AG04449 (cell line): ENCODE results near the gene PRMT3.

Experiments
- CTCF ChIA-PET: fragments of 350-600 bp; formaldehyde crosslinking; extraction: SDS; loops from one replicate; lab custom pipeline; 2021; ENCODE audit warnings: antibody characterized with exemption; lab: Yijun Ruan, JAX
- POLR2A ChIA-PET: fragments of 400-600, 350-600 bp; formaldehyde crosslinking; extraction: SDS; loops from one replicate; lab custom pipeline; 2020; ENCODE audit warnings: antibody characterized with exemption, inconsistent platforms; lab: Yijun Ruan, JAX
- DNase-seq: peaks from one replicate; pipeline ENCODE4 v3.0.0-alpha.2; 2010; ENCODE audit warnings: low read depth, low spot score
- H3K4me3 ChIP-seq: 2 replicates; pipeline ENCODE4 v1.5.1; 2011; ENCODE audit warnings: low read depth, mild to moderate bottlenecking, control low read depth, low read length
- TF ChIP-seq, protein P1 (sequence below): IDR thresholded peaks from one replicate; pipeline ENCODE4 v1.5.1; 2011; ENCODE audit warnings: mild to moderate bottlenecking, moderate library complexity, low read length, control low read depth, inconsistent platforms; ENCODE audit not compliant: insufficient read depth; ENCODE audit errors: missing control alignments

PRMT3 gene

DNA sequence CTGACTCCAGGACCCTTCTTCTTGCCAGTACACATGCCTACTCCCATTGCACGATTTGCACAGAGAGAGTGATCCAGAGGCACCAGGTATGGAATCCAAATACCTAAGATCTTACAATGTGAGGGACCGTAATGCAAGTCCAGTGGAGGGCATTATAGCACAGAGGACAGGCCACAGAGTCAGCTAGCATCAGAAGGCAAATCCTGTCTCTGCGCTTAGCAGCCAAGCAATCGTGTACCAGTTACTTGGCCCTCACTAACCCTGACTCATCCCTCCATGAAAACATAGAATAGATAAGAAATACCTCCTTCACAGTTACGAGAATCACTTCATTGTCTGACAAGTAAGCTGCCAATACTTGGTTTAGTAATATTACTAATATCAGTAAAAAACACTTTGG lies 142.2 kb downstream of the PRMT3 start:
- ChIA-PET CTCF (no interaction called here), POLR2A (no interaction called here)
- H3K4me3 ChIP-seq, result no peak overlapping the region
- DNase-seq, result no peak
- TF ChIP-seq, protein P1, sequence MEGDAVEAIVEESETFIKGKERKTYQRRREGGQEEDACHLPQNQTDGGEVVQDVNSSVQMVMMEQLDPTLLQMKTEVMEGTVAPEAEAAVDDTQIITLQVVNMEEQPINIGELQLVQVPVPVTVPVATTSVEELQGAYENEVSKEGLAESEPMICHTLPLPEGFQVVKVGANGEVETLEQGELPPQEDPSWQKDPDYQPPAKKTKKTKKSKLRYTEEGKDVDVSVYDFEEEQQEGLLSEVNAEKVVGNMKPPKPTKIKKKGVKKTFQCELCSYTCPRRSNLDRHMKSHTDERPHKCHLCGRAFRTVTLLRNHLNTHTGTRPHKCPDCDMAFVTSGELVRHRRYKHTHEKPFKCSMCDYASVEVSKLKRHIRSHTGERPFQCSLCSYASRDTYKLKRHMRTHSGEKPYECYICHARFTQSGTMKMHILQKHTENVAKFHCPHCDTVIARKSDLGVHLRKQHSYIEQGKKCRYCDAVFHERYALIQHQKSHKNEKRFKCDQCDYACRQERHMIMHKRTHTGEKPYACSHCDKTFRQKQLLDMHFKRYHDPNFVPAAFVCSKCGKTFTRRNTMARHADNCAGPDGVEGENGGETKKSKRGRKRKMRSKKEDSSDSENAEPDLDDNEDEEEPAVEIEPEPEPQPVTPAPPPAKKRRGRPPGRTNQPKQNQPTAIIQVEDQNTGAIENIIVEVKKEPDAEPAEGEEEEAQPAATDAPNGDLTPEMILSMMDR, result no peak

DNA sequence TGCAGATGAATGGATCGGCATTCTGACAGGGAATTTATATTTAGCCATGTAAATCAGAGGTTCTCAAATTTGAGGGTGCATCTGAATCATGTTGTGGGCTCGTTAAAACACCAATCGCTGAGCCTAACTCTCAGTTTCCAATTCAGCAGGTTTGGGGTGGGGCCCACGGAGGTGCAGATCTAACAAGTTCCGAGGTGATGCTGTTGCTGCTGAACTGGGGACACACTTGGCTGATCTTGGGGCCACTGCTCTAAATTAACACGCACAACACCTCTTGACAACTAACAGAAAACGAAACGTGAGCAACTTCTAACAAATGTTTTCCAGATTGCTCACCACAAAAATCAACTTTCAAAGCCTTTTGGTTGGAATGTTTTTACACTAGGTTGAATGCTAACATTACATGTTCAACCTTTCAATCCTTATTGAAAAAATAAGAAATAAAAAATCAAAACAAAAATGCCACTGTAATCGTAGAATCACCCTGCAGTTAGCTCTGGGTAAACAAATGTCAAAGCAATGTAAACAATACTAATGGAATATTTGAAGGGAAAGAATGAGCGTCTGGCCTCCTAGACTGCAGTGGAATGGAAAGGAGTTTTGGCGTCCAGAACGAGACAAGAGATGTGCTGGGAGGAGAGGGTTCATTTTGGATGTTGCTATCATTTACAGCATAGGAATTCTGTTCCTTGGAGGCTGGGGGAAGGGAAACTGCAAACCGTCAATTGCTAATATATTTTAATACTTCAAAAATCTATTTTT lies 143.6 kb downstream of the PRMT3 start:
- no peak overlapping the region for H3K4me3 ChIP-seq
- DNase-seq, result no peak
- ChIA-PET POLR2A (no interaction called here), CTCF (no interaction called here)
- TF ChIP-seq, protein P1, result no peak

- POLR2A ChIA-PET, result no interaction called here
- TF ChIP-seq, protein P1, result no peak
Observed at GRCh38 chr11:20535271-20535881, 147.9 kb downstream of the PRMT3 start.

GRCh38 chr11:20536365-20536764 lies 148.8 kb downstream of the PRMT3 start:
- DNase-seq, result no peak
- TF ChIP-seq, protein P1, result no peak
- ChIA-PET POLR2A (no interaction called here), CTCF (no interaction called here)
- H3K4me3 ChIP-seq, result no peak overlapping the region

More at GRCh38 chr11:20535271-20535881, 147.9 kb downstream of the PRMT3 start:
- CTCF ChIA-PET, result no interaction called here
- H3K4me3 ChIP-seq, result no peak overlapping the region
- no peak for DNase-seq

GRCh38 chr11:20536784-20537183 lies 149.3 kb downstream of the PRMT3 start:
- ChIA-PET CTCF (no interaction called here), POLR2A (no interaction called here)
- DNase-seq, result no peak
- TF ChIP-seq, protein P1, result no peak
- no peak overlapping the region for H3K4me3 ChIP-seq

GRCh38 chr11:20541503-20541902 lies 154.0 kb downstream of the PRMT3 start:
- TF ChIP-seq, protein P1, result no peak
- H3K4me3 ChIP-seq, result no peak overlapping the region
- DNase-seq, result no peak
- POLR2A ChIA-PET, result no interaction called here
- CTCF ChIA-PET, result no interaction called here
